Adipose tissue (tissue), 3 donors: ENCODE results near the gene NFIX. TPM values are rescaled to one million over a fixed set of nuclear protein-coding genes. Genes with fewer than 3 reads are reported as not detected.

ENCODE experiments used
- H3K27ac ChIP-seq: one replicate; pipeline ENCODE4 v1.5.1; 2013; ENCODE audit warnings: low read depth, low read length
- WGBS, 3 donors: extraction: QIAGEN DNeasy Blood & Tissue Kit; methylation state at CpG; one replicate each; pipeline ENCODE4 v1.1.7; 2013; 5-methylcytosine and 5-hydroxymethylcytosine counted together
- polyA plus RNA-seq, 3 donors: library from polyadenylated mRNA; stranded (reverse); fragments of 200-250 nt; gene quantifications; one replicate each; pipeline ENCODE4 v1.2.3, GENCODE V29; 2013
- donor health status: healthy with polysubstance abuse.
- donor health status: Bipolar disorder and iron deficiency.
- donor health status: healthy.

The NFIX gene
- polyA plus RNA-seq, 3 donors, result 12.3 to 88.6 (median 77.6) TPM

- H3K27ac ChIP-seq, result no peak overlapping the region
- 36 to 71% (median 39%) methylated on average over 34 to 35 of the region's 35 CpGs for WGBS, 3 donors
Measured at GRCh38 chr19:13014101-13014920, 19.0 kb downstream of the NFIX start.

- 75 to 86% (median 78%) methylated on average over 4 of the region's 4 CpGs for WGBS, 3 donors
- no peak overlapping the region for H3K27ac ChIP-seq
Measured at GRCh38 chr19:13014921-13015280, 19.6 kb downstream of the NFIX start.

- WGBS, 3 donors, result 68 to 84% (median 70%) methylated on average over 12 of the region's 12 CpGs
Measured at GRCh38 chr19:13015361-13016223, 20.3 kb downstream of the NFIX start.

GRCh38 chr19:13016245-13016627, 21.0 kb downstream of the NFIX start:
- WGBS, 3 donors, result 57 to 85% (median 71%) methylated on average over 7 of the region's 7 CpGs
- no peak overlapping the region for H3K27ac ChIP-seq

More at GRCh38 chr19:13015361-13016223, 20.3 kb downstream of the NFIX start:
- no peak overlapping the region for H3K27ac ChIP-seq

- WGBS, 3 donors, result 68 to 82% (median 69%) methylated on average over 22 of the region's 22 CpGs
- H3K27ac ChIP-seq, result no peak overlapping the region
Measured at GRCh38 chr19:13016628-13017305, 21.5 kb downstream of the NFIX start.

GRCh38 chr19:13017306-13018034, 22.2 kb downstream of the NFIX start:
- 51 to 74% (median 72%) methylated on average over 14 of the region's 14 CpGs for WGBS, 3 donors
- H3K27ac ChIP-seq, result no peak overlapping the region

- no peak overlapping the region for H3K27ac ChIP-seq
- 41 to 69% (median 42%) methylated on average over 17 to 21 of the region's 21 CpGs for WGBS, 3 donors
Measured at GRCh38 chr19:13018035-13018914, 23.0 kb downstream of the NFIX start.

GRCh38 chr19:13019332-13019731, 24.1 kb downstream of the NFIX start:
- WGBS, 3 donors, result 75 to 90% (median 84%) methylated on average over 4 of the region's 4 CpGs

GRCh38 chr19:13020002-13020414, 24.7 kb downstream of the NFIX start:
- WGBS, 3 donors, result 77 to 86% (median 79%) methylated on average over 7 of the region's 7 CpGs
- no peak overlapping the region for H3K27ac ChIP-seq

More at GRCh38 chr19:13019332-13019731, 24.1 kb downstream of the NFIX start:
- H3K27ac ChIP-seq, result no peak overlapping the region

- H3K27ac ChIP-seq, result peak overlapping the region; percentile 56
- WGBS, 3 donors, result 17 to 33% (median 20%) methylated on average over 22 of the region's 22 CpGs
Measured at GRCh38 chr19:13022111-13022858, 27.0 kb downstream of the NFIX start.

GRCh38 chr19:13022859-13023636, 27.8 kb downstream of the NFIX start:
- H3K27ac ChIP-seq, result no peak overlapping the region
- 3 to 23% (median 3%) methylated on average over 30 of the region's 30 CpGs for WGBS, 3 donors

- H3K27ac ChIP-seq, result no peak overlapping the region
- 3 to 16% (median 6%) methylated on average over 8 of the region's 8 CpGs for WGBS, 3 donors
Measured at GRCh38 chr19:13023656-13024055, 28.4 kb downstream of the NFIX start.

GRCh38 chr19:13024126-13024950, 29.1 kb downstream of the NFIX start:
- WGBS, 3 donors, result 9 to 50% (median 14%) methylated on average over 35 to 37 of the region's 37 CpGs
- no peak overlapping the region for H3K27ac ChIP-seq

GRCh38 chr19:13024951-13025697, 29.8 kb downstream of the NFIX start:
- WGBS, 3 donors, result 47 to 70% (median 48%) methylated on average over 44 to 48 of the region's 48 CpGs
- H3K27ac ChIP-seq, result no peak overlapping the region
